Mucosa of gallbladder (tissue), 1 donor: ENCODE data around the gene MIDN. TPM values are rescaled to one million over a fixed set of nuclear protein-coding genes. Genes with fewer than 3 reads are reported as not detected.
A peak's percentile ranks its signal among the peaks of the same experiment; 100 is the strongest.
"Not testable (repeated sequence)": the region's sequence is repeated elsewhere in the genome, so short reads cannot be mapped to it uniquely, and the experiment has no call there.

Source experiments
- DNase-seq: peaks from one replicate; pipeline ENCODE4 v3.0.0-alpha.2; 2020; ENCODE audit warnings: low spot score
- total RNA-seq: library from RNA; stranded (reverse); gene quantifications from one replicate; pipeline ENCODE4 v1.2.1, GENCODE V29; 2021
- donor health status: DM: no; HTN: no; CAD: no.

The MIDN gene
- total RNA-seq, 1 donor from 2014 or later: 127 TPM

DNA sequence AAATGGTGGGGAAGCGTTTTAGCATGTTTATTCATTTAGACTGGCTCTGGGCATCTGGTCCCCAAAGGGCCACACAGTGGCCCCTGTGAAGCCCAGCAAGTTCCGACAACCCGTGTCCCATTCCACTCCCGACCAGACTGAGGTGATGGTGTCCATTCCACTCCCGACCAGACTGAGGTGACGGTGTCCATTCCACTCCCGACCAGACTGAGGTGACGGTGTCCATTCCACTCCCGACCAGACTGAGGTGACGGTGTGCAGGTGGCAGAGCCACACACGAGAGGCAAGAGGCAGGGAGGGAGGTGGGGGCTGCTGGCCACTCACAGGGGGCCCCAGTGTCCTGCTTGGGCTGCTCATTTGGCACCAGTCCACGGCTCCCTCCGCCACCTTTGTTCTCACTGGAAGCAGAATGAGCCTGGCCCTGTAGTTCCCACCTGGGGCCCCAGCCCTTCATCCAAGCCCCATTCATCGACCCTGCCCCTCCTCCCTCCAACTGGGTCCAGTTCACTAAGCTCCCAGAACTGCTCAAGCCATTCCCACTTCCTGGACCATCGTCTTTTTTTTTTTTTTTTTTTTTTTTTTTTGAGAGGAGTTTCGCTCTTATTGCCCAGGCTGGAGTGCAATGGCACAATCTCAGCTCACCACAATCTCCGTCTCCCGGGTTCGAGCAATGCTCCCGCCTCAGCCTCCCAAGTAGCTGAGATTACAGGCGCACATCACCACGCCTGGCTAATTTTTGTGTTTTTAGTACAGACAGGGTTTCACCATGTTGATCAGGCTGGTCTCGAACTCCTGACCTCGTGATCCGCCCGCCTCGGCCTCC, 1.9 kb upstream of the MIDN start:
- DNase-seq: not testable (repeated sequence)

DNA sequence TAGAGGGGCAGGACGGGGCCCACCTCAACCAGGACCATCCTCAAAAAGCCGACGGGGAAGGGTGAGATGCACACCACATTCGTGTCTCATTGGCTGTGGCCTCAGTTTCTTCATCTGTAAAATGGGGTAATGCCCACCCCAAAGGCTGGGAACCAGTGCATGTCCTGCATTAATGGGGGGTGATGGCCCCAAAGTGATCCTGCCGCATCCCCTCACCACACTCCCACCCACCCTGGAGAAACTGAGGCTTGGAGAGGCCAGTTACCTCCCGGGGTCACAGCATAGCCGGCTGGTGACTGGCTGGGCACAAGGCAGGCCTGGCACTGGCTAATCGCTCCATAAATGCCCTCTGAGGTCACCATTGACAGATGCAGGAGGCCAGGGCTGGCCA, 640 bp upstream of the MIDN start:
- DNase-seq: no peak

DNA sequence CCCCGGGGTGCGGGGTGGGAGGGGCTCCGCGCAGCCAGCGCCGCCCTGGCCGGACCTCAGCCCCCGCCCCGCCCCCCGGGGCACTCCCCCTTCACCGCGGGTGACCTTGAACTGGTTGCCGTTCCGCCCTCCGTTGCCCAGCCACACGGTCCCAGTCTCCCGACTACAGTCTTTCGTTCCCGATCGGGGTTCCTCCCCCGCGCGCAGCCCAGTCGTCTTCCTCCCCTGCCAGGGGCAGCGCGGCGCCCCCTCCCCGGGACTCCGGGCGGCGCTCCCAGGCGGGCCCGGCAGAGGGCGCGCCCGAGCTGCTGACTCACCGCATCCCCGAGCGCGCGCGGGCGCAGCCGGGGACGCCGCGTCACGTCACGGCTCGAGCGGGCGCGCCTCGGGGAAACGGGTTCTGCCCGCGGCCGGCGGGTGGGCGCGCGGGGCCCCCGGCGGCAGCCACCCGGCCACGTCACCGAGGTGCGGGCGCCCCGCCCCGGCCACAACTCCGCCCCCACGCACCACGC, 459 bp downstream of the MIDN start:
- peak; percentile 69 for DNase-seq

DNA sequence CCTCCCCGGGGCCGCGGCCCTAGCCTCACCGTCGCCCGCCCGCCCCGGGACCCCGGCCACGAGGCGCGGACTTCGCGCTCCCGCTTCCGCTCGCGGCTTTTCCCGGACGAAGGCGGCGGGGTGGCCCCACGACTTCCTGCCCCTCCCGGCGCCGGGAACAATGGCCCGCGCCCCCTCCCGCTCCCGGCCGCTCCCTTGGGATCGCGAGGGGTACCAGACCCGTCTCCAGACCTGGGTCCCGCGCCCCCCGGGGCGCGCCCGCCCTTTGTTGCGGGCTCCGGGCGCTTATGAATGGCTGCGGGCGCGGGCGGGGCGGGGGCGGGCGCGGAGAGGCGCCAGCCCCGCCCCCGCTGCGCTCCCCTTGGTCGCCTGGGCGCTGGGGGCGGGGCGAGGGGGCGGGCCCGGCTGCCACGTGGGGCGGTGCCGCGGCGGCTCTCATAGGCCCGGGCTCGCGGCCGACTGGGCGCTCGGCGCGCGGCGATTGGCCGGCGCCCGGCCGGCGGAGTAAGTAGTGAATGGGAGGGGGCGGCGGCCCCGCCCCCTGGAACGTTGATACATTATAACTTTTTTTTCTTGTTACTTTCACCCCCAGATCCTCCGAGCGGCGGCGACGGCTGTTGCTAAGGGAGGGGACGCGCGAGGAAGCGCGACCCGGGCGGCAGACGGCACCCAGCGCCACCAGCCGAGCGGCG, 1.1 kb downstream of the MIDN start:
- peak; percentile 96 for DNase-seq

DNA sequence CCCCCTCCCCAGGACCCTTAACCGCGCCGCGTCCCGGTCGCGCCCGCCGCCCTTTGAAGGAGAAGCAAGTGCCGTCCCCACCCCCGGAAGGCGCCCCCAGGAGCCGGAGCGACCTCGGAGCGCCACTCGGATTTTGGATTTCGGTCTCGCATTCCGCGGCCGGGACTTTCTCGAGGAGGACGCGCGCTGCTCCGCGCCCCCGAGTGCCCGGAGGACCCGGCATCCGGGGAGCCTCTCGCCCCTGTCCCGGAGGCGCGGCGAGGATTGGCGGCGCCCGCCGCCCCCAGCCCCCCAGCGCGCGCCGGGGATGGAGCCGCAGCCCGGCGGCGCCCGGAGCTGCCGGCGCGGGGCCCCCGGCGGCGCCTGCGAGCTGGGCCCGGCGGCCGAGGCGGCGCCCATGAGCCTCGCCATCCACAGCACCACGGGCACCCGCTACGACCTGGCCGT, 1.6 kb downstream of the MIDN start:
- no peak for DNase-seq

DNA sequence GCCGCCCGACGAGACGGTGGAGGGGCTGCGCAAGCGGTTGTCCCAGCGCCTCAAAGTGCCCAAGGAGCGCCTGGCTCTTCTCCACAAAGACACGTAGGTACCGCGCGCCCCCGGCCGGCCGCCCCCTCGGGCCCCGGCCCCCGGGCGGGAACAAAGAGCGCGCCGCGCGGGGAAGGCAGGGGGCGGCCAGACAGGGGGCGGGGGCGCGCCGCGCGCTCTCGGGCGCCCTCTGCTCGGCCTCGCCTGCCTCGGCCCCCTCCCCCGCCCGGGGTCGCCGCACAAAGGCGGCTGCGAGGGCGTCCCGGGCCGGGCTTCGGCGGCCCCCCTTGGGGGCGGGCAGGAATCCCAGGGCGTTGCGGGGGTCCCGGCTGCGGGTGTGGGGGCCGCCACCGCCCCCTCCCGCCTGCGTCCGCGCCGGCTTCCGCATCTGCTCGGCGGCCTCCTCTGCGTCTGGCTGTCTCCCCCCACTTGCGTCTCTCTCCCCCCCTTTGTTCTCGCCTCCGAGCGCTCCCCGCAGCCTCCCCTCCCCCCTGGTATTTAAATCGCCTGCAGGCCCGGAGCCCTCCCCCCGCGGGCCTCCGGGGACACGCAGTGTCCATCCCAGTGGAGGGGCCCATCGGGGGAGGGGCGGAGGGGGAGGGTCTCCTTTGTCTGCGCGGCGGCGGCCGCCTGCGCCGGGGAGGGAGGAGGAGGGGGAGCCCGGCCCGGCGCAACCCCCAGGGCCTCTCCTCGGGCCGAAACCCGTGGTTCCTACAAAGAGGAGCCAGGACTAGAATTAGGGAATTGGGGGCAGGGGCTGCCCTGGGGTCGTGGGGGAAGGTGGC, 2.3 kb downstream of the MIDN start:
- DNase-seq: no peak

DNA sequence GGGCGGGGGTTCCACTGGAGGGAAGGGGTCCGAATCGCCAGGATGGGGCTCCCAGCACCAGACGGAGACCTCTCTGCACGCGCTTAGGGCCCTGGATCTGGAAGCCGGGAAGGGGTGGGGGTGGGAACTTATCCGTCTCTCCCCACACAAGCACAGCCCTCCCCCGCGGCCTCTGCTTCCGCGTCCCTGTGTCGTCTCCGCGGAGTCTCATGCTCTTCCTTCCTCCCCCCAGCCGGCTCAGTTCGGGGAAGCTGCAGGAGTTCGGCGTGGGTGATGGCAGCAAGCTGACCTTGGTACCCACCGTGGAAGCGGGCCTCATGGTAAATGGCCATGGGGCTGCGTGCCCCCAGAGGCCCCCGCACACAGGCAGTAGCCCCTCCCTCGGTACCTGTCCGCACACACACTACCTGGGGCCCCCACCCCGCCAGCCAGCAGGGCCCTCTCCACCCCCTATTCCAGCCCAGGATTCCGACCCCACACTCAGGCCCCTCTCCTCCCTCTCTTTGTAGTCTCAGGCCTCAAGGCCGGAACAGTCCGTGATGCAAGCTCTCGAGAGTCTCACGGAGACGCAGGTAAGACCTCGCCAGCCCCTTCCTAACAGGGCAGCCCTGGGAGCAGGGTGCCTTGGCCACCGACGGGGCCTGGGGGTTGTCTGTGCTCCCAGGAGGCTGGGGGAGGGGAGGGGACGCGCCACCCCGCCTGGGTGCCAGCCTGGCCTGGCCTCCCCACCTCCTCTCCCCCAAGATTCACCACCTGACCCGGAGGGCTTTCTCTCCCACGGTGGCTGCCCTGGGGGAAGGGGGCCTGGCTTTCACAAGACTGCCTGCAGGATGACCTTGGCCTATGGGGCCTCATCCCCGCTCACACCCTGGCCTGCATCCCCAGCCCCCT, 3.2 kb downstream of the MIDN start:
- peak; percentile 78 for DNase-seq

DNA sequence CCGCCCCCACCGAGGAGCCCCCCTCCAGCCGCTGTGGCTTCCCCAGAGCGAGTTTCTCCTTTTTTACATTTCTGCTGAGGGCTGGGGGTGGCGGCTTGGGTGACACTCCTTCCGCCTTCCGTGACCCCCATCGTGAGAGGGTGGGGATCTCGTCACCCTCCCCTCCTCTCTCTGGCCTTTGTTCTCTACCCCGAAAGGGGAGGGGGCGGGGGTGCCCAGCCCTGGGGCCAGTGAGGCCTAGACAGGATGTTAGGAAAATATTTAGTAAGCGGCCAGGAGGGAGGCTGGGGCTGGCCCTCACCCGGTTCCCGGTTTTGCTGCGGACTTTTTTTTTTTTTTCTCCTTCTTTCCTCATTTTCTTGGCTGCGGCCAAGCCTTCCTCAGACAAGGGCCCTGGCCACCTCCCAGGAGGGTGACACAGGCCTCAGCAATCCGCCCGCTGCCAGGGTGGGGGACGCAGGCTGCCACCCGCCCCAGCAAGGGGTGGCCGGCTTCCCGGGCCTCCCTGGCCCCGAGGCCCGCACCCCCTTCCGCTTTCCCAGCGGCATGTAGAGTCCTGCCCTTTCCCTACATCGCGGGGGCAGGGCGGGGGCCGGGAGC, 3.9 kb downstream of the MIDN start:
- peak; percentile 90 for DNase-seq

DNA sequence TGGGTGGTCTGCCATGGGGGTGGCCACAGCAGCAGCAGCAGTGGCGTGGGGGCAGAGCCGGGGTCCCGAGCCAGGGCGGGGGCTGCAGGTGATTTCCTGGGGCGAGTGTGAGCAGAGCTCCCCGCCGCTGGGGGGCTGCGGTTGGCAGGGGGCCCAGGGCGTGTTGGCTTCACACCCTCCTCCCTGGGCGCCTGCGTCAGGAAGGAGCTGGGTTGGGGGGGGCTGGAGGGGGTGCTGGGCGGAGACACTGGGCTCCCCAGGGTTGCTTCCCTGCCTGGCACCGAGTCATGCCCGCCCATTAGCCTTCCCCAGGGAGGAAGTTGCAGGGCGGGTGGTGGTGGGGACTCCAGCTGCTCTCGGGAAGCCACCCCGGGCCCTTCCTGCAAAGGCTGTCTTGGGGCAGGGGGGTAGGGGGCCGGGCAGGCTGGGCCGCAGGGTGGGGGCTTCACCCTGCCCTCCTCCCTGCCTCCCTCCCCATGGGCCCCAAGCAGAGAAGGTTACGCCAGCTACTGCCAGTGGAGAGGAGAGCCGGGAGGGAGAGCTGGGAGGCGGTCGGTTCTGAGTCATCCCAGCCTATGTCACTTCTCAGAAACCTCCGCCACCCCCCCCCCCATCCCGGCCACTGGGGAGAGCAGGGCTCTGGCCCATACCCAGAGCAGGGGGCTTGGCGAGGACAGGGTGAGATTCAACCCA, 4.6 kb downstream of the MIDN start:
- peak; percentile 91 for DNase-seq

DNA sequence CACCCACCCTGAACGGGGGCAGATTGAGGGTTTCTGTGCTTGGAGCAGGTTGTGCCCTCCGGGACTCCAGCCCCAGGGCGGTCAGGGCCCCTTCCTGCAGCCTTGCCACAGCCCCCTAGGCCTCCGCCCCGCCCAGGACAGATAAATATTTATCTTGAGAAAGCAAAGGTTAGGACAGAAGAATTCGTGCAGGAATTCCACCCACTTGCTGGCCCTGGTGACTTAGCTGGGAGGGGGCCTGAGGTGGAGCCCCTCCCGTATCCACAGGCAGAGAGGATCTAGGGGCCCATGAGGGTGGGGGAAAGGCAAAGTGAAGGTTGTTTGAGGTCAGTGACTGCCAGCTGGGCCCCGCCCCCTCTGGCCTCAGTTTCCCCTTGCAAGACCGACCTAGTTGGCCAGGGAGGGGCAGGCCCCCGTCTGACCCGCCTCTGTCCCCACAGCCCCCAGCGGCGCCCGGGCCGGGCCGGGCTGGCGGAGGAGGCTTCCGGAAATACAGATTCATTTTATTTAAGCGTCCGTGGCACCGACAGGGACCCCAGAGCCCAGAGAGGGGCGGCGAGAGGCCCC, 5.2 kb downstream of the MIDN start:
- DNase-seq: no peak

DNA sequence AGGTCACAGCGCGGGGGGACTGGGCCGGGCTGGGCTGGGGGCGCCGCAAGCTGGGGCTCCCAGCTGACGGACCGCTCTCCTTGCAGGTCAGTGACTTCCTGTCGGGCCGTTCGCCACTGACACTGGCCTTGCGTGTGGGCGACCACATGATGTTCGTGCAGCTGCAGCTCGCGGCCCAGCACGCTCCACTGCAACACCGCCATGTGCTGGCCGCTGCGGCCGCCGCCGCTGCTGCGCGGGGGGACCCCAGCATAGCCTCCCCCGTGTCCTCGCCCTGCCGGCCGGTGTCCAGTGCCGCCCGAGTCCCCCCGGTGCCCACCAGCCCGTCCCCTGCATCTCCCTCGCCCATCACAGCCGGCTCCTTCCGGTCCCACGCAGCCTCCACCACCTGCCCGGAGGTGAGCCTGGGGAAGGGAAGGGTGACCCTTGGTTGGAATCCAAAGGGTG, 5.7 kb downstream of the MIDN start:
- DNase-seq: no peak

DNA sequence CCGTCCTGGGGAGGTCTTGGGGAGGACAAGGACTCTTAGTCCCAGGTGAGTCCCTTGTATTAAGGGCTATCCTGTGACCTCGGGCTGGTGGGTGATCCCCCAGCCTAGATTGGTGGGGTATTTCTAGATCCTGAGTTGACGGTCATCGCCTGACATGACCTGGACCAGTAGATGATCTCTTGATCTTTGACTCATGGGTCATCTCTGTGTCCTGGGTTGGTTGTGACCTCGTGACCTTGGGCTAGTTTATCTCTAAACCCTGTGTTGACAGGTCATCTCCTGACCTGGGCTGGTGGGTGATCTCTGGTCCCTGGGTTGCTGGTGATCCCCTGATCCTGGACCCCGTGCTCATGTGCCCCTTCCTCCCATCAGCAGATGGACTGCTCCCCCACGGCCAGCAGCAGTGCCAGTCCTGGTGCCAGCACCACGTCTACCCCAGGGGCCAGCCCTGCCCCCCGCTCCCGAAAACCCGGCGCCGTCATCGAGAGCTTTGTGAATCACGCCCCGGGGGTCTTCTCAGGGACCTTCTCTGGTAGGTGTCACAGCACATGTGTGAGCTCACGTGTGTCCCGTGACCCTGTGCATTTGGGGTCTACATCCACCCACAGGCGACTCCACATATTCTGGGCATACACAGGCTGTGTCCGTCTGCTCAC, 6.3 kb downstream of the MIDN start:
- no peak for DNase-seq

DNA sequence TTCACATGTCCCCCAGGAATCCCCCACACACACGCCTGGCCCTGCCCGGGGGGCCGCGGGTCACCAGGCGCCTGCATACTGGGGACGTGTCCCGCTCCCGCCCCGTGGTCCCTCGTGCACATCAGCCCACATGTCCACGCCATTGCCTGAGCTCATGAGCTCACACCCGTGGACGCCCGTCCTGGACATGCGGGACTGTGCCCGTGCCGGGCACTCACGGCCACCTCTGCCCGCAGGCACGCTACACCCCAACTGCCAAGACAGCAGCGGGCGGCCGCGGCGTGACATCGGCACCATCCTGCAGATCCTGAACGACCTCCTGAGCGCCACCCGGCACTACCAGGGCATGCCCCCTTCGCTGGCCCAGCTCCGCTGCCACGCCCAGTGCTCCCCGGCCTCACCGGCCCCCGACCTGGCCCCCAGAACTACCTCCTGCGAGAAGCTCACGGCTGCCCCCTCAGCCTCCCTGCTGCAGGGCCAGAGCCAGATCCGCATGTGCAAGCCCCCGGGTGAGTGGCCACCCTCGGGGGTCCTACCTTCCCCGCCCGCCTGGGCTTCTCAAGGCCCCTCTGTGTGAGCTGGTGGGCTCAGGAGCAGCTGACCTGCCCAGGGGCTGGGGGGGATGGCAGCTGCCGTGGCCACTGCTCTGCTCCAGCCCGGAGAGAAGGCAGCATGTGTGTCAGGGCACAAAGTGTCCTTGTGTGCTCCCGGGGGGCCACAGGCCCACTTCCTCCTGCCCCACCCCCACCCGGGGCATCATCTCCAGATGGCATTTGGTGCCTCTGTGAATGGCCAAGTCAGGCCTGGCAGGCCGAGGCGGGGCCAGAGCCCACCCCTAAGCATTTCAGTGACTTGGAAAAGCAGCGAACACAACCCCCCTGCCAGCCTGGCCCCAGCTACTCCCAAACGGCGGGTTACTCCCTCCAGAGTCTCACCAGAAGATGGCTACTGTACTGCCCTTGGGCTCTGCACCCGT, 7.1 kb downstream of the MIDN start:
- no peak for DNase-seq

DNA sequence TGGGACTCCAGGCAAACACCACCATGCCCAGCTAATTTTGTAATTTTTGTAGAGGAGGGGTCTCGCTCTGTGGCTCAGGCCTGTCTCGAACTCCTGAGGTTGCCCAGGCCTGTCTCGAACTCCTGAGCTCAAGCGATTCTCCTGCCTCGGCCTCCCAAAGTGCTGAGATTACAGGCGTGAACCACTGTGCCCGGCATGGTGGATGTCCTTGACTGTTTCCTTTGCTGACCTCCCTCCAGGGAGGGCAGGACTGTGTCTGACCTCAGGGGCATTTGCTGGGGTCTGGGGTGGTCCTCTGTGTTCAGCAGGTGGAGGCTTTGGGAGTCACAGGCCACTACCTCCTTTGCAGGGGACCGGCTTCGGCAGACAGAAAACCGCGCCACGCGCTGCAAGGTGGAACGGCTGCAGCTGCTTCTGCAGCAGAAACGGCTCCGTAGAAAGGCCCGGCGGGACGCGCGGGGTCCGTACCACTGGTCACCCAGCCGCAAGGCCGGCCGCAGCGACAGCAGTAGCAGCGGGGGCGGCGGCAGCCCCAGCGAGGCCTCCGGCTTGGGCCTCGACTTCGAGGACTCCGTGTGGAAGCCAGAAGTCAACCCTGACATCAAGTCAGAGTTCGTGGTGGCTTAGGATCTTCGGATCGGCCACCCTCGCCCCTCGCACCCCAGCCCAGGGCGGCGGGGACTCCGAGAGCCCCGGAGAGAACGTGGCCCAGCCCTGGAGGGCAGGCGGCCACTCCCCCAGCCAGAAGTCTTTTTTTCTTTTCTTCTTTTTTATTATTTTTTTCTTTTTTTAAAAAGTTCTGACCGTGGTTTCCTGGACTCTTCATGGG, 8.5 kb downstream of the MIDN start:
- no peak for DNase-seq

DNA sequence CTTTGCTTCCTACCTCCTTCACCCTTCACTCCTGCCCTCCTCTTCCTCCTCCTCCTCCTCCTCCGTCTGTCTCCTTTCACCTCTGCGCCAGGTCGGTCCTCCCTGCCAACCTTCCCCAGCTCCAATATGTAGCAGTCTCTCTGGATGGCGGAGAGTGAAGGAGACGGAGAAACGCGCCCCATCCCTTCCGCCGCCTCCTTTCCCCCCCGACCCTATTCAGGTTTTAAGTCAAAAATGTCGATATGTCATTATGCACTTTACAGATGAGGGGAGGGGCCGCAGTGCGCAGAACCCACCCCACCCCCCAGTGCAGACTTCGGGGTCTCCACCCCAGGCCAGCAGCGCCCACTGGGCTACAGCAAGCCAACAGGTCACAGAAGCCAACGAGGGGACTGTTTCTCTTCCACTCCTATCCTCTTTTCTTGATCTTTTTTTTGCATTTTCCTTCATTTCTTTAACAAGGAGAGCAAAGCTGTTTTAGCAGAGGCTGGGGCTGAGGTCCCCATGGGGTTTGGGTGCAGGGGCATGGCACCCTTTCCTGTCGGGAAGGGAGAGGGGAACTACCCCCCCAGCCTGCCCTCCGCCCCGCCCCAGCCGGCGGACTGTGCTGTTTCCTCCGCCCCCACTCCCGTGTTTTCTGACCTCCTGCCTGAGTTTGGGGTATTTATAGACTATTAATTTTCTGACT, 9.2 kb downstream of the MIDN start:
- DNase-seq: no peak

DNA sequence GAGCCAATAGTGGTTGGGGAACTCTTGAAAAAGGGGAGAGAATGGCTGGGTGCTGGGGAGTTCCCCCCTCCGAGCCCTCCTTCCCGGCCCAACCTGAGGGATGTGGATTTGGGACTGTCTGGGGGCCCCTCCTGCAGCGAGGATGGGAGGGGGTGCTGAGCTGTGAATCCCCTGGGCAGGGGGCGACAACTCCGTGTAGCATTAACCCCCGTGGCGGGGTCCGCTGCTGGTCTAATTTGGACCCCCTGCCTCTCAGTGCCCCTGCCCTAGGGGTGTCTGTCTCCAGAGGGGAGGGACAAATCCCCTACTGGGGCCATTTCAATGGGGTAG, 9.7 kb downstream of the MIDN start:
- DNase-seq: no peak
